MM.1S (cell line): Measurements from ENCODE around the gene CDHR1.

Experiments
- CTCF ChIP-seq: fragments of 300-600 bp; sonication (generic); IDR thresholded peaks from 2 replicates; pipeline ENCODE4 v1.5.1; 2016; ENCODE audit warnings: antibody characterized with exemption, low read length, mixed read lengths
- EZH2phosphoT487 ChIP-seq: fragments of 300-600 bp; sonication (generic); IDR thresholded peaks from 2 replicates; pipeline ENCODE4 v1.6.1; 2018; ENCODE audit warnings: antibody characterized with exemption, low read length

GRCh38 chr10:84197643-84198042 is 3.3 kb downstream of the CDHR1 start:
- TF ChIP-seq CTCF (no peak), EZH2phosphoT487 (no peak)
